GM18907 (cell line): ENCODE data around the gene RBCK1.
"Not testable (repeated sequence)": the region's sequence is repeated elsewhere in the genome, so short reads cannot be mapped to it uniquely, and the experiment has no call there.

ENCODE experiments used
- ATAC-seq: cut with Tn5 transposase; IDR thresholded peaks from one replicate; pipeline ENCODE4 v1.9.1; 2021; ENCODE audit warnings: mild to moderate bottlenecking, moderate library complexity; ENCODE audit not compliant: unreplicated experiment

Gene RBCK1

GRCh38 chr20:407953-408842 lies at the start of gene RBCK1:
RBCK1 (plus strand) TSS chr20:408299; CDS start chr20:408758, 459 bp downstream.
- ATAC-seq, result peak; percentile 71

- no peak for ATAC-seq
Observed at GRCh38 chr20:358891-359555, 49.1 kb upstream of the RBCK1 start.

GRCh38 chr20:361561-361960 lies 46.5 kb upstream of the RBCK1 start:
- no peak for ATAC-seq

GRCh38 chr20:362271-363254 lies 45.5 kb upstream of the RBCK1 start:
- ATAC-seq, result no peak

- no peak for ATAC-seq
Observed at GRCh38 chr20:363319-364078, 44.6 kb upstream of the RBCK1 start.

- ATAC-seq, result no peak
Observed at GRCh38 chr20:364905-365794, 42.9 kb upstream of the RBCK1 start.

- no peak for ATAC-seq
Observed at GRCh38 chr20:366041-366718, 41.9 kb upstream of the RBCK1 start.

GRCh38 chr20:366719-367485 lies 41.2 kb upstream of the RBCK1 start:
- ATAC-seq, result no peak

GRCh38 chr20:367486-367887 lies 40.6 kb upstream of the RBCK1 start:
- no peak for ATAC-seq

- ATAC-seq, result no peak
Observed at GRCh38 chr20:368915-369314, 39.2 kb upstream of the RBCK1 start.

GRCh38 chr20:370151-370600 lies 37.9 kb upstream of the RBCK1 start:
- ATAC-seq, result no peak

GRCh38 chr20:370977-371754 lies 36.9 kb upstream of the RBCK1 start:
- ATAC-seq, result no peak

- ATAC-seq, result no peak
Observed at GRCh38 chr20:371755-372542, 36.1 kb upstream of the RBCK1 start.

- ATAC-seq, result not testable (repeated sequence)
Observed at GRCh38 chr20:372543-373082, 35.5 kb upstream of the RBCK1 start.

- no peak for ATAC-seq
Observed at GRCh38 chr20:373171-373890, 34.8 kb upstream of the RBCK1 start.
